ENCODE results near the gene BRD9. TPM values are rescaled to one million over a fixed set of nuclear protein-coding genes. Genes with fewer than 3 reads are reported as not detected.

Gene BRD9
- total RNA-seq, 1 donor from 2014 or later: 69.2 TPM

DNA sequence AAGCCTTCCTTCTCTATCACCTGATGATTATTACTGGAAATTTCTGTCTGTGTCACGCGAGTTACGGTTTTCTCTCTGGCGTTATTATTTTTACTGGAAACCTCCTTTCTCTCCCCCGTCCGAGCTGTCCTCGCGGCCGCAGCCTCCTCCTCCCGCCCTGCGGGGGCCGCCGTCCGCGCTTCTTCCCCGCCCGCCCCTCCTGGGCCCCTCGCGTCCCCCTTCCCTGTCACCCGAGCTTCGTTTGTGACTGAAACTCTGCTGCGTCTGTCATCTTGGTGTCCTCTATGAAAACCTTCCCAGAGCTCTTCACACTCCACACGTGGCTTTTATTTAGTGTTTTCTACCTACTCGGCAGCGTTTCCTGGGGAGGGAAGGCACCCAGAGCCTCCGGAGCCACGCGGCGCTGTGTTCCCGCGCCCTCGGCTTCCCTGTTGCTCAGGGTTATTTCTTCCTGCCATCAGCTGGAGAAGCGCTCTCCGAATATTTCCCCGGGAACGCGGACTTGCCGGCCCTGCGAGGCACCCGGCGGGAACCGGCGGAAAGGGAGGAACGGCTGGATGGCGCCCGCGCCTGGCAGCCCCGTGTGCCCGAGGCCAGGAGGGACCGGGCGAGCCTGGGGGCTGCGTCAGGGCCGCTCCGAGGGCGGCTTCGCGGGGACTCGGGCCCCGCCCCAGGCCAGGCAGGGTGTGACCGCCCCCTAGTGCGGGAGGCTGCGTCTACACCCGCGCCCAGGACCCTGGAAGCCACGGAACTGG, 34.0 kb upstream of the BRD9 start:
- peaks cover 1% of the 10 kb centered on the region for H3K4me1 Mint-ChIP-seq (ENCODE audit: low read depth)
- peak; percentile 63 for TF ChIP-seq CTCF (IDR thresholded peaks at IDR 0.05; ENCODE audit: unreplicated experiment)
- peak; percentile 43 for DNase-seq (ENCODE audit: low spot score, unreplicated experiment)
- peak overlapping the region; percentile 29 for H3K4me3 Mint-ChIP-seq (ENCODE audit: low read depth)
- no peaks in the 10 kb centered on the region for H3K36me3 Mint-ChIP-seq (ENCODE audit: insufficient read depth)
- H3K9me3 Mint-ChIP-seq (ENCODE audit: low read depth): no peaks in the 10 kb centered on the region
- no peak overlapping the region for H3K27ac Mint-ChIP-seq
- H3K27me3 Mint-ChIP-seq: peaks cover 61% of the 10 kb centered on the region

DNA sequence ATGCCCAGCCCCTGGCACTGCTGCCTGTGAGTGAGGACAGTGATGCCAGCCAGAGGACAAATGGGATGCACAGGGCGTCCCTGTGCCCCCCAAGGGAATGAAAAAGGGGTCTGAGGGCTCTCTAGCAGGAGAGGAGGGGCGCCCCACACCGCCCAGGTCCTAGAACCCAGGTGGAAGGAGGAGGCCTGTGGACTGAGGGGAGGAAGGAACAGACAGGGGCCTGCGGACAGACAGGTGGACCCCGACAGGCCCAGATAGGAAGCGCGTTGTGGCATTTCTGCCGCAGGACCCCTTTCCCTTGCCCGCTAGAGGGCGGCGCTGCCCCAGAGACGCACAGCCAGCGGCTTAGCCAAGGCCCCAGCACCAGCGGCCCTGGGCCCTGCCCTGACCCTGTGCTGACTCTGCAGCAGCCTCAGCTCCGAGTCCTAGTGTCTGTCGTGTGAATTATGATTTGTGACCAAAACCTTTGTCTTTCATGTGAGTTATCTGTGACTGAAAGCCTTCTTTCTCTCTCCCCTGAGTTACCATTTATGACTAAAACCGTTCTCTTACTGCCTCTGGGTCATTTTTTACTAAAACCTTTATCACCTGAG, 30.8 kb upstream of the BRD9 start:
- Mint-ChIP-seq H3K27me3 (peaks cover 39% of the 10 kb centered on the region), H3K9me3 (ENCODE audit: low read depth) (no peaks in the 10 kb centered on the region), H3K4me3 (ENCODE audit: low read depth) (no peak overlapping the region), H3K36me3 (ENCODE audit: insufficient read depth) (peaks cover 4% of the 10 kb centered on the region), H3K27ac (no peak overlapping the region), H3K4me1 (ENCODE audit: low read depth) (peaks cover 16% of the 10 kb centered on the region)
- DNase-seq (ENCODE audit: low spot score, unreplicated experiment): peak; percentile 78
- TF ChIP-seq CTCF (IDR thresholded peaks at IDR 0.05; ENCODE audit: unreplicated experiment): peak; percentile 95

- Mint-ChIP-seq H3K9me3 (ENCODE audit: low read depth) (no peaks in the 10 kb centered on the region), H3K4me1 (ENCODE audit: low read depth) (peaks cover 16% of the 10 kb centered on the region), H3K27ac (no peak overlapping the region), H3K36me3 (ENCODE audit: insufficient read depth) (peaks cover 5% of the 10 kb centered on the region), H3K4me3 (ENCODE audit: low read depth) (no peak overlapping the region), H3K27me3 (peaks cover 34% of the 10 kb centered on the region)
- TF ChIP-seq CTCF (IDR thresholded peaks at IDR 0.05; ENCODE audit: unreplicated experiment): no peak
- DNase-seq (ENCODE audit: low spot score, unreplicated experiment): no peak
Measured at GRCh38 chr5:922436-923280, 30.1 kb upstream of the BRD9 start.

- no peaks in the 10 kb centered on the region for H3K9me3 Mint-ChIP-seq (ENCODE audit: low read depth)
- no peak for TF ChIP-seq CTCF (IDR thresholded peaks at IDR 0.05; ENCODE audit: unreplicated experiment)
Measured at GRCh38 chr5:921456-922435, 29.1 kb upstream of the BRD9 start.

More at GRCh38 chr5:921456-922435, 29.1 kb upstream of the BRD9 start:
- no peak overlapping the region for H3K27ac Mint-ChIP-seq
- H3K36me3 Mint-ChIP-seq (ENCODE audit: insufficient read depth): peaks cover 5% of the 10 kb centered on the region
- no peak overlapping the region for H3K4me3 Mint-ChIP-seq (ENCODE audit: low read depth)
- H3K27me3 Mint-ChIP-seq: peaks cover 29% of the 10 kb centered on the region
- peaks cover 19% of the 10 kb centered on the region for H3K4me1 Mint-ChIP-seq (ENCODE audit: low read depth)
- DNase-seq (ENCODE audit: low spot score, unreplicated experiment): no peak
